ENCODE results near the gene RTF2.

DNA sequence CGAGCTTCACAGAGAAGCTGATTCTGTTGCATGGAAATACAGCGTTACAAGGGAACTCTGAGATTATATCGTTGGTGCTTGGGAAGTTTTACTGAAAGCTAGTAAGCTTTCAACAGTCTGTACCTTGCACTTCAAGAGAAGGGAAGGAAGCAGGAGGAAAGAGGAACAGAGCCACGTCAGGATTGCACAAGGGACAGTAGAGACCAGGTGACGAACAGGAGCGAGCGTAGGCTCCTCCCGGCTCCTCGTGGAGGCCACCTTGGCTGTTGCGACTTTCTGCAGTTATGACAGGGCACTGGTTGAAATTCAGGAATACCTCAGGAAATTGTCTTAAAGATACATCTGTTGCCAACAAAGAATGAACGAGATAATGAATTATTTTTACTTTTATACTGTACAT, 18.8 kb downstream of the RTF2 start:
- TF ChIP-seq EZH2 (optimal IDR thresholded peaks at IDR 0.05; ENCODE audit: low read depth, low read length) (no peak), CTCF (IDR thresholded peaks at IDR 0.05; ENCODE audit: low read length) (no peak)

All from MM.1S (cell line).